A673 (cell line): ENCODE measurements around the gene CBR3. TPM values are rescaled to one million over a fixed set of nuclear protein-coding genes. Genes with fewer than 3 reads are reported as not detected.
A peak's percentile ranks its signal among the peaks of the same experiment; 100 is the strongest.

ENCODE experiments used
- BruUV-seq: library from RNA; stranded (reverse); fragments of 400-500 nt; replicated peaks from 2 replicates; lab custom pipeline; 2021; lab: Mats Ljungman, UMichigan
- CTCF ChIA-PET: fragments of 300-600 bp; sonication (Branson Sonifier 250); formaldehyde crosslinking; loops from one replicate; lab custom pipeline; 2022; ENCODE audit warnings: antibody characterized with exemption; lab: Charles Lee
- POLR2A ChIA-PET: fragments of 300-600 bp; sonication (Branson Sonifier 250); formaldehyde crosslinking; loops from one replicate; lab custom pipeline; 2022; ENCODE audit warnings: antibody characterized with exemption; ENCODE audit not compliant: low non-redundant PET; lab: Charles Lee
- DNase-seq: peaks from one replicate; pipeline ENCODE4 v3.0.0-alpha.2; 2015; ENCODE audit warnings: low spot score
- H3K27ac ChIP-seq: fragments of 200-600 bp; sonication (generic); 2 replicates; pipeline ENCODE4 v1.5.1; 2016; ENCODE audit warnings: mixed run types, low read depth, mild to moderate bottlenecking, mixed read lengths, antibody characterized with exemption, low read length; ENCODE audit not compliant: poor library complexity, severe bottlenecking
- H3K27me3 ChIP-seq: fragments of 200-600 bp; sonication (generic); replicated peaks from 2 replicates; pipeline ENCODE4 v1.6.1; 2017; ENCODE audit warnings: mixed run types, low read depth, mild to moderate bottlenecking, mixed read lengths, antibody characterized with exemption, low read length; ENCODE audit not compliant: insufficient read depth, poor library complexity
- H3K36me3 ChIP-seq: fragments of 200-600 bp; sonication (generic); 2 replicates; pipeline ENCODE4 v1.6.1; 2016; ENCODE audit warnings: mixed run types, mild to moderate bottlenecking, mixed read lengths, antibody characterized with exemption, low read length; ENCODE audit not compliant: insufficient read depth, poor library complexity, severe bottlenecking
- H3K4me1 ChIP-seq: fragments of 200-600 bp; sonication (generic); 2 replicates; pipeline ENCODE4 v1.6.1; 2017; ENCODE audit warnings: mixed run types, mild to moderate bottlenecking, mixed read lengths, antibody characterized with exemption, low read length; ENCODE audit not compliant: insufficient read depth, poor library complexity, severe bottlenecking
- H3K4me3 ChIP-seq: fragments of 200-600 bp; sonication (generic); 2 replicates; pipeline ENCODE4 v1.5.1; 2016; ENCODE audit warnings: low read depth, mixed run types, mild to moderate bottlenecking, mixed read lengths, low read length; ENCODE audit not compliant: poor library complexity, severe bottlenecking
- H3K9me3 ChIP-seq: fragments of 200-600 bp; sonication (generic); 2 replicates; pipeline ENCODE4 v1.6.1; 2016; ENCODE audit warnings: mixed run types, low read depth, mild to moderate bottlenecking, mixed read lengths, antibody characterized with exemption, low read length; ENCODE audit not compliant: poor library complexity, severe bottlenecking
- CTCF ChIP-seq: fragments of 300-800, 200-600 bp; sonication (generic); conservative IDR thresholded peaks from 2 replicates; pipeline ENCODE4 v1.5.1; 2017; ENCODE audit warnings: low read depth, mild to moderate bottlenecking, antibody characterized with exemption, low read length, moderate library complexity, mixed read lengths
- EZH2 ChIP-seq: fragments of 200-600 bp; sonication (generic); IDR thresholded peaks from 2 replicates; pipeline ENCODE4 v1.6.1; 2017; ENCODE audit warnings: borderline replicate concordance, low read depth, mild to moderate bottlenecking, mixed read lengths, antibody characterized with exemption, low read length; ENCODE audit not compliant: poor library complexity, severe bottlenecking
- intact Hi-C: fragments of 100-400 bp; cut with micrococcal nuclease; formaldehyde crosslinking; loops from one replicate; pipeline ENCODE4 v1.10.0; 2022; ENCODE audit not compliant: unreplicated experiment
- total RNA-seq: library from RNA; stranded (reverse); gene quantifications from 2 replicates; pipeline ENCODE4 v1.2.3, GENCODE V29; 2021

CBR3 gene
- total RNA-seq, 1 experiment from 2014 or later = 12.3 TPM

- CTCF ChIA-PET = no interaction called here
- peaks cover 32% of the 10 kb centered on the region for H3K4me1 ChIP-seq
- H3K27me3 ChIP-seq = no peaks in the 10 kb centered on the region
- no peak overlapping the region for H3K4me3 ChIP-seq
- H3K27ac ChIP-seq = no peak overlapping the region
- TF ChIP-seq EZH2 (no peak), CTCF (no peak)
- H3K9me3 ChIP-seq = no peaks in the 10 kb centered on the region
- no peaks in the 10 kb centered on the region for H3K36me3 ChIP-seq
- intact Hi-C loops = no loop called here
- BruUV-seq = no TSS peak
- DNase-seq = peak; percentile 78
- POLR2A ChIA-PET = no interaction called here
Measured at GRCh38 chr21:36100971-36101641, 33.8 kb upstream of the CBR3 start.

GRCh38 chr21:36103434-36103833 is 31.4 kb upstream of the CBR3 start:
- POLR2A ChIA-PET = no interaction called here
- no TSS peak for BruUV-seq
- H3K27ac ChIP-seq = no peak overlapping the region
- H3K36me3 ChIP-seq = no peaks in the 10 kb centered on the region
- CTCF ChIA-PET = no interaction called here
- intact Hi-C loops = no loop called here
- H3K27me3 ChIP-seq = no peaks in the 10 kb centered on the region
- no peak for DNase-seq
- no peaks in the 10 kb centered on the region for H3K9me3 ChIP-seq
- TF ChIP-seq CTCF = no peak
- no peak for TF ChIP-seq EZH2
- H3K4me3 ChIP-seq = no peak overlapping the region
- peaks cover 24% of the 10 kb centered on the region for H3K4me1 ChIP-seq

GRCh38 chr21:36104317-36105300 is 30.3 kb upstream of the CBR3 start:
- Histone ChIP-seq H3K27me3 (no peaks in the 10 kb centered on the region), H3K36me3 (no peaks in the 10 kb centered on the region), H3K27ac (no peak overlapping the region), H3K4me1 (peaks cover 16% of the 10 kb centered on the region), H3K4me3 (no peak overlapping the region), H3K9me3 (no peaks in the 10 kb centered on the region)
- intact Hi-C loops = no loop called here
- DNase-seq = peak; percentile 63
- ChIA-PET CTCF (interaction anchor here (0.6 to 0.7 kb wide), 3 partner anchors 8 to 536 kb away, joined by 3 to 9 read pairs (median 3); no protein-coding TSS in a partner anchor), POLR2A (no interaction called here)
- no TSS peak for BruUV-seq
- peak; percentile 66 for TF ChIP-seq CTCF
- TF ChIP-seq EZH2 = no peak
